ENCODE results near the gene COPG1. TPM values are rescaled to one million over a fixed set of nuclear protein-coding genes. Genes with fewer than 3 reads are reported as not detected.

Gene COPG1
- total and polyA plus RNA-seq, 9 of the 15 experiments (the other 6 are each of a cell fraction or from before 2014, with no cell fraction given) = 40.3 to 105 (median 62.4) TPM

DNA sequence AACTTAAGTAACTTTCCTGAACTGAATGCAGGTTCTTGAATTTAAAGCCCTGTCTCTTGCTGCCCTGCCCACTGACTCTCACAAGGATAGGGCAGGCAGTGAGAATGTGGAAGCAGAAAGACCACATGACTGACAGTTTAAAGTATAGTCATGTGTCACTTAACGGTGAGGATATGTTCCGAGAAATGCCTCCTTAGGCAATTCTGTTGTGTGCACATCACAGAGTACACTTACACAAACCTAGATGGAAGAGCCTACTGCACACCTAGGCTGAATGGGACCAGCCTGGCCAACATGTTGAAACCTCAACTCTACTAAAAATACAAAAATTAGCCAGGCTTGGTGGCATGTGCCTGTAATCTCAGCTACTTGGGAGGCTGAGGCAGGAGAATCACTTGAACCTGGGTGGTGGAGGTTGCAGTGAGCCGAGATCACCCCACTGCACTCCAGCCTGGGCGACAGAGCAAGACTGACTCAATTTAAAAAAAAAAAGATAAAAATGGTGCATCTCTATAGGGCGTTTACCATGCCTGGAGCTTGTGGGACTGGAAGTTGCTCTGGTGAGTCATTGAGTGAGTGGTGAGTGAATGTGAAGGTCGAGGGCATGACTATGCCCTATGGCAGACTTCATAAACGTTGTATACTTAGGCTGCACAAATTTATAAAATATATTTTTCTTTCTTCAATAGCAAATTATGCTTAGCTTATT lies 18.9 kb upstream of the COPG1 start (continued):
- no peak; the same call in 1 of the 2 replicates for TF ChIP-seq DMBX1 (CRISPR knock-in tag; IDR thresholded peaks at IDR 0.05; ENCODE audit: borderline replicate concordance)
- no peak for TF ChIP-seq SIN3A (IDR thresholded peaks at IDR 0.05; ENCODE audit: borderline replicate concordance in 2 of 2, control insufficient read depth in 1 of 2, low read depth in 2 of 2, low read length in 2 of 2)
- TF ChIP-seq, protein P1, sequence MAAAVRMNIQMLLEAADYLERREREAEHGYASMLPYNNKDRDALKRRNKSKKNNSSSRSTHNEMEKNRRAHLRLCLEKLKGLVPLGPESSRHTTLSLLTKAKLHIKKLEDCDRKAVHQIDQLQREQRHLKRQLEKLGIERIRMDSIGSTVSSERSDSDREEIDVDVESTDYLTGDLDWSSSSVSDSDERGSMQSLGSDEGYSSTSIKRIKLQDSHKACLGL (CRISPR knock-in tag; IDR thresholded peaks at IDR 0.05; ENCODE audit: borderline replicate concordance, poor library complexity, severe bottlenecking) = no peak
- TF ChIP-seq JUNB (CRISPR knock-in tag; conservative IDR thresholded peaks at IDR 0.05) = no peak
- 0 out of 4 replicates have a peak, but pooled peaks have one; percentile 2 to 10 for TF ChIP-seq TRIM24 (IDR thresholded peaks at IDR 0.05)
- TF ChIP-seq, protein P2, sequence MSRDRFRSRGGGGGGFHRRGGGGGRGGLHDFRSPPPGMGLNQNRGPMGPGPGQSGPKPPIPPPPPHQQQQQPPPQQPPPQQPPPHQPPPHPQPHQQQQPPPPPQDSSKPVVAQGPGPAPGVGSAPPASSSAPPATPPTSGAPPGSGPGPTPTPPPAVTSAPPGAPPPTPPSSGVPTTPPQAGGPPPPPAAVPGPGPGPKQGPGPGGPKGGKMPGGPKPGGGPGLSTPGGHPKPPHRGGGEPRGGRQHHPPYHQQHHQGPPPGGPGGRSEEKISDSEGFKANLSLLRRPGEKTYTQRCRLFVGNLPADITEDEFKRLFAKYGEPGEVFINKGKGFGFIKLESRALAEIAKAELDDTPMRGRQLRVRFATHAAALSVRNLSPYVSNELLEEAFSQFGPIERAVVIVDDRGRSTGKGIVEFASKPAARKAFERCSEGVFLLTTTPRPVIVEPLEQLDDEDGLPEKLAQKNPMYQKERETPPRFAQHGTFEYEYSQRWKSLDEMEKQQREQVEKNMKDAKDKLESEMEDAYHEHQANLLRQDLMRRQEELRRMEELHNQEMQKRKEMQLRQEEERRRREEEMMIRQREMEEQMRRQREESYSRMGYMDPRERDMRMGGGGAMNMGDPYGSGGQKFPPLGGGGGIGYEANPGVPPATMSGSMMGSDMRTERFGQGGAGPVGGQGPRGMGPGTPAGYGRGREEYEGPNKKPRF (IDR thresholded peaks at IDR 0.05; ENCODE audit: low read depth, low read length) = no peak
- TF ChIP-seq, protein P3, sequence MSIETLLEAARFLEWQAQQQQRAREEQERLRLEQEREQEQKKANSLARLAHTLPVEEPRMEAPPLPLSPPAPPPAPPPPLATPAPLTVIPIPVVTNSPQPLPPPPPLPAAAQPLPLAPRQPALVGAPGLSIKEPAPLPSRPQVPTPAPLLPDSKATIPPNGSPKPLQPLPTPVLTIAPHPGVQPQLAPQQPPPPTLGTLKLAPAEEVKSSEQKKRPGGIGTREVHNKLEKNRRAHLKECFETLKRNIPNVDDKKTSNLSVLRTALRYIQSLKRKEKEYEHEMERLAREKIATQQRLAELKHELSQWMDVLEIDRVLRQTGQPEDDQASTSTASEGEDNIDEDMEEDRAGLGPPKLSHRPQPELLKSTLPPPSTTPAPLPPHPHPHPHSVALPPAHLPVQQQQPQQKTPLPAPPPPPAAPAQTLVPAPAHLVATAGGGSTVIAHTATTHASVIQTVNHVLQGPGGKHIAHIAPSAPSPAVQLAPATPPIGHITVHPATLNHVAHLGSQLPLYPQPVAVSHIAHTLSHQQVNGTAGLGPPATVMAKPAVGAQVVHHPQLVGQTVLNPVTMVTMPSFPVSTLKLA (conservative IDR thresholded peaks at IDR 0.05) = no peak
- TF ChIP-seq STAT5B (CRISPR knock-in tag; IDR thresholded peaks at IDR 0.05) = no peak
- peak; percentile 80 for TF ChIP-seq DPF2 (IDR thresholded peaks at IDR 0.05)
- peak; percentile 86 for TF ChIP-seq JUND (IDR thresholded peaks at IDR 0.05; ENCODE audit: borderline replicate concordance, low read depth, low read length)
- TF ChIP-seq JUND (tag; IDR thresholded peaks at IDR 0.05; ENCODE audit: borderline replicate concordance, low read depth, low read length) = peak; percentile 78
- TF ChIP-seq RBBP5 (IDR thresholded peaks at IDR 0.05; ENCODE audit: borderline replicate concordance, insufficient read depth, low read length, poor library complexity, severe bottlenecking) = no peak
- TF ChIP-seq, protein P4, sequence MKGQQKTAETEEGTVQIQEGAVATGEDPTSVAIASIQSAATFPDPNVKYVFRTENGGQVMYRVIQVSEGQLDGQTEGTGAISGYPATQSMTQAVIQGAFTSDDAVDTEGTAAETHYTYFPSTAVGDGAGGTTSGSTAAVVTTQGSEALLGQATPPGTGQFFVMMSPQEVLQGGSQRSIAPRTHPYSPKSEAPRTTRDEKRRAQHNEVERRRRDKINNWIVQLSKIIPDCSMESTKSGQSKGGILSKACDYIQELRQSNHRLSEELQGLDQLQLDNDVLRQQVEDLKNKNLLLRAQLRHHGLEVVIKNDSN (CRISPR knock-in tag; IDR thresholded peaks at IDR 0.05) = no peak; the same call in 1 of the 2 replicates
- TF ChIP-seq HMG20A (CRISPR knock-in tag; conservative IDR thresholded peaks at IDR 0.05) = no peak
- TF ChIP-seq TAL1 (IDR thresholded peaks at IDR 0.05) = no peak
- TF ChIP-seq, protein P5, sequence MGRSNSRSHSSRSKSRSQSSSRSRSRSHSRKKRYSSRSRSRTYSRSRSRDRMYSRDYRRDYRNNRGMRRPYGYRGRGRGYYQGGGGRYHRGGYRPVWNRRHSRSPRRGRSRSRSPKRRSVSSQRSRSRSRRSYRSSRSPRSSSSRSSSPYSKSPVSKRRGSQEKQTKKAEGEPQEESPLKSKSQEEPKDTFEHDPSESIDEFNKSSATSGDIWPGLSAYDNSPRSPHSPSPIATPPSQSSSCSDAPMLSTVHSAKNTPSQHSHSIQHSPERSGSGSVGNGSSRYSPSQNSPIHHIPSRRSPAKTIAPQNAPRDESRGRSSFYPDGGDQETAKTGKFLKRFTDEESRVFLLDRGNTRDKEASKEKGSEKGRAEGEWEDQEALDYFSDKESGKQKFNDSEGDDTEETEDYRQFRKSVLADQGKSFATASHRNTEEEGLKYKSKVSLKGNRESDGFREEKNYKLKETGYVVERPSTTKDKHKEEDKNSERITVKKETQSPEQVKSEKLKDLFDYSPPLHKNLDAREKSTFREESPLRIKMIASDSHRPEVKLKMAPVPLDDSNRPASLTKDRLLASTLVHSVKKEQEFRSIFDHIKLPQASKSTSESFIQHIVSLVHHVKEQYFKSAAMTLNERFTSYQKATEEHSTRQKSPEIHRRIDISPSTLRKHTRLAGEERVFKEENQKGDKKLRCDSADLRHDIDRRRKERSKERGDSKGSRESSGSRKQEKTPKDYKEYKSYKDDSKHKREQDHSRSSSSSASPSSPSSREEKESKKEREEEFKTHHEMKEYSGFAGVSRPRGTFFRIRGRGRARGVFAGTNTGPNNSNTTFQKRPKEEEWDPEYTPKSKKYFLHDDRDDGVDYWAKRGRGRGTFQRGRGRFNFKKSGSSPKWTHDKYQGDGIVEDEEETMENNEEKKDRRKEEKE (IDR thresholded peaks at IDR 0.05; ENCODE audit: borderline replicate concordance in 1 of 2, control insufficient read depth in 1 of 2, low read depth in 2 of 2, low read length in 1 of 2) = no peak
- no peak for TF ChIP-seq TOE1 (IDR thresholded peaks at IDR 0.05; ENCODE audit: borderline replicate concordance)
- no peak for TF ChIP-seq TOE1 (CRISPR knock-in tag; IDR thresholded peaks at IDR 0.05; ENCODE audit: borderline replicate concordance, low read depth)

All from K562 (cell line).